GM18520 (cell line): ENCODE data around the gene ZNF592.

Source experiments
- ATAC-seq: cut with Tn5 transposase; IDR thresholded peaks from one replicate; pipeline ENCODE4 v1.9.1; 2021; ENCODE audit not compliant: unreplicated experiment

Gene ZNF592

GRCh38 chr15:84852212-84852611 is 103.8 kb downstream of the ZNF592 start:
- no peak for ATAC-seq

DNA sequence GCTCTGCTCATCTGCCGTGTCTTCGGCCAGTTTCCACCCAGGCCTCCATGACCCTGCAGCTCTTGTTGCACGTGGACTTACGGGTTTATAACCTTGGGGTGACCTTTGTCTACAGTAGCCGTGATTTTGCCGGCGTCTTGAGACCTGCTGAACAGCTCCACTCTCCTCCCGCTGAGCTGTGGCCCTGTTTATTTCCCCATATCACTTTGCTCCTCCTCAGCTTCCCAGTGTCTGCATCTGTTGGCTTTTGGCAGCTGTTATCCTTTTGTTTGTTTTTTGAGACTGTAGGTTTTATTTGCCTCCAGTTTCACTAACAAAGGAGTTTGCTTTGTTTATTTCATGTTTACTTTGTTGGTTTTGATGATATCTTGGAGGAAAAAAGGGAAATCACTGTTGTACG is 106.7 kb downstream of the ZNF592 start:
- ATAC-seq: no peak

DNA sequence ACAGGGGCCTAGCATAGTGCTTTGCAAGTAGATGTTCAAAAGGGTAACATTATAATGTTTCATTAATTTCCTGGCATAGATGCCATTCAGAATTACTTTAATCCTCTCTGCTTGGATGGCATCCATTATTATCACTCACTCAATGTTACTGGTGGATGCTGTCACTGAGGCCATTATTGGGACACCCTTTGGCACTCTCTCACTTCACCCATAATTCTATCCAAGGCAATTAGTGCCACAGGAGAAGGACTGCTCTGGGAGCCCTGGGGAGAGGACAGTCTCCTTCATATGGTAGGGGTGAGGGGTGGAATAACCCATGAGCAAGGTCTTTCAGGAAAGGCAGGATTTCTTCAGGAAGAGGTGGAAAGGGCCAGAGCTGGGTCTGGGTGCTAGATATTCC is 107.4 kb downstream of the ZNF592 start:
- no peak for ATAC-seq
